ENCODE measurements around the gene DOCK3.

GRCh38 chr3:51379746-51380455 is 705.2 kb downstream of the DOCK3 start:
- TF ChIP-seq EZH2 (IDR thresholded peaks at IDR 0.05; ENCODE audit: borderline replicate concordance, low read length) (no peak), CTCF (conservative IDR thresholded peaks at IDR 0.05 in 1 of 2, IDR thresholded peaks at IDR 0.05 in 1 of 2; ENCODE audit: extremely low read depth in 1 of 2, insufficient read depth in 1 of 2, low read depth in 1 of 2, low read length in 2 of 2) (no peak)

Measured in mammary epithelial cell (primary cell).